ENCODE results near the gene C5orf52.
"Not testable (repeated sequence)": the region's sequence is repeated elsewhere in the genome, so short reads cannot be mapped to it uniquely, and the experiment has no call there.

- TF ChIP-seq, protein P1, sequence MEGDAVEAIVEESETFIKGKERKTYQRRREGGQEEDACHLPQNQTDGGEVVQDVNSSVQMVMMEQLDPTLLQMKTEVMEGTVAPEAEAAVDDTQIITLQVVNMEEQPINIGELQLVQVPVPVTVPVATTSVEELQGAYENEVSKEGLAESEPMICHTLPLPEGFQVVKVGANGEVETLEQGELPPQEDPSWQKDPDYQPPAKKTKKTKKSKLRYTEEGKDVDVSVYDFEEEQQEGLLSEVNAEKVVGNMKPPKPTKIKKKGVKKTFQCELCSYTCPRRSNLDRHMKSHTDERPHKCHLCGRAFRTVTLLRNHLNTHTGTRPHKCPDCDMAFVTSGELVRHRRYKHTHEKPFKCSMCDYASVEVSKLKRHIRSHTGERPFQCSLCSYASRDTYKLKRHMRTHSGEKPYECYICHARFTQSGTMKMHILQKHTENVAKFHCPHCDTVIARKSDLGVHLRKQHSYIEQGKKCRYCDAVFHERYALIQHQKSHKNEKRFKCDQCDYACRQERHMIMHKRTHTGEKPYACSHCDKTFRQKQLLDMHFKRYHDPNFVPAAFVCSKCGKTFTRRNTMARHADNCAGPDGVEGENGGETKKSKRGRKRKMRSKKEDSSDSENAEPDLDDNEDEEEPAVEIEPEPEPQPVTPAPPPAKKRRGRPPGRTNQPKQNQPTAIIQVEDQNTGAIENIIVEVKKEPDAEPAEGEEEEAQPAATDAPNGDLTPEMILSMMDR (conservative IDR thresholded peaks at IDR 0.05; ENCODE audit: low read depth, low read length), result not testable (repeated sequence)
- TF ChIP-seq EZH2 (IDR thresholded peaks at IDR 0.05; ENCODE audit: low read length, unreplicated experiment); EZH2phosphoT487 (IDR thresholded peaks at IDR 0.05; ENCODE audit: borderline replicate concordance, low read length): not testable (repeated sequence)
These were observed 56.5 kb downstream of the C5orf52 start for GRCh38 chr5:157727858-157728257.
